Hippocampal formation (tissue), 2 donors: ENCODE measurements around the gene KRTAP19-1.
"Not testable (repeated sequence)": the region's sequence is repeated elsewhere in the genome, so short reads cannot be mapped to it uniquely, and the experiment has no call there.

Experiments
- DNase-seq, 2 donors: peaks; one replicate each; lab custom pipeline; 2025; lab: John Stamatoyannopoulos, UW

The KRTAP19-1 gene

GRCh38 chr21:30480145-30480544, at the start of gene KRTAP19-1:
Gene KRTAP19-1, minus strand, starts transcription at chr21:30480367. Its CDS starts 50 bp downstream, at chr21:30480317.
- no peak for DNase-seq

DNA sequence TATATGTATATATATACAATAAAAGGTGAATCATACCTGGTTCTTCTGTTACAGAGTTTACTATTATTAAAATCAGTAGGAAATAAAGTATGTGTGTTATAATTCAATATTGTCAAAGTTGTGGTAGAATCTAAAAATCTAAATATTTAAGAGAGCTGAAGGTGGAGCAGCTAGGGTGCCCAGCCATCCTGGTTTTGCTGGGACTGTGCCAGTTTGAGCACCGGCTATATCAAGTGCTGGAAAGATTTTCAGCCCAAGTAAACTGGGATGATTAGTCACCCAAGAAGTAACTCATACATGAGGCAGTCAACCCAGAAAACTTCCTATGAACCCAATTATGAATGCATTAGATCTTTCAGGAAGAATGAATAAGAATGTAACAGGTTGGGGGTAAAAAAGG, 38.7 kb upstream of the KRTAP19-1 start:
- DNase-seq, result no peak

- DNase-seq, result no peak
Observed at GRCh38 chr21:30515681-30516080, 35.5 kb upstream of the KRTAP19-1 start.

GRCh38 chr21:30505621-30506205, 25.5 kb upstream of the KRTAP19-1 start:
- not testable (repeated sequence) for DNase-seq

DNA sequence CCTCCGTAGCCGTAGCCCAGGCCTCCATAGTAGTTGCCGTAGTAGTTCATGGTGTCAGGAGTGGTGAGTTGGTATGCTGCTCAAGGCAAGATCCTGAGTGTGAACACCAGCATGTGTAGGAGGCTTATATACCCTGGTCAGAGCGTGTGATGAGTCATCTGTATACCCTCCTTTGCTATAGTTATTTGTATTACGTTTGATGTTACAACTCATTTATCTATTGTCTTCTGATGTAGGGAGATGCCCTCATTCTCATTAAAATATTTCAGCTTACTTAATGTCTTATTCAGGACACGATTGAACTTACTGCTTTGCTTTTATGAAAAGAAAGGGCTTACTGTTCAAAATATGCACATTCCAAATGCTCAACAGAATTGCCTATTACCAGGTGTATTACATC, 21.9 kb upstream of the KRTAP19-1 start, which contains the start of gene KRTAP19-5:
Gene KRTAP19-5, minus strand, starts transcription at position 101 of the 400 bp plus-strand sequence. Its CDS starts 51 bp downstream, at position 50.
- no peak for DNase-seq

DNA sequence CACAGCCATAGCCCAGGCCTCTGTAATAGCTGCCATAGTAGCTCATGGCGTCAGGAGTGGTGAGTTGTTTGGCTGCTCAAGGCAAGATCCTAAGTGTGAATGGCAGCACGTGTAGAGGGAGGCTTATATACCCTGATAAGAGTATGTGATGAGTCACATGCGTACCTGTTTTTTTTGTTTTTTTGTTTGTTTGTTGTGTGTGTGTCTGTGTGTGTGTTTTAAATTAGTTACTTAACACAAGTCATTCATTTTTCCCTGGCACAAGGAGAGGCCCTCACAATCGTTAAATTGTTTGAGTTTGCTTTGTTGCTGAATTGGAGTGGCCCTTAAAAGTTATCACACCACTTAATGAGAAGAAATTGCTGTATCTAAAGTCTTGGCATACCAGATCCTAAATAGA, 16.9 kb upstream of the KRTAP19-1 start, which contains the start of gene KRTAP19-4:
Gene KRTAP19-4, minus strand, starts transcription at position 101 of the 400 bp plus-strand sequence. Its CDS starts 55 bp downstream, at position 46.
- DNase-seq, result no peak

GRCh38 chr21:30491963-30492428, 11.8 kb upstream of the KRTAP19-1 start, which contains the start of gene KRTAP19-3:
Gene KRTAP19-3, minus strand, starts transcription at chr21:30492013. Its CDS starts 56 bp downstream, at chr21:30491957.
- no peak for DNase-seq

DNA sequence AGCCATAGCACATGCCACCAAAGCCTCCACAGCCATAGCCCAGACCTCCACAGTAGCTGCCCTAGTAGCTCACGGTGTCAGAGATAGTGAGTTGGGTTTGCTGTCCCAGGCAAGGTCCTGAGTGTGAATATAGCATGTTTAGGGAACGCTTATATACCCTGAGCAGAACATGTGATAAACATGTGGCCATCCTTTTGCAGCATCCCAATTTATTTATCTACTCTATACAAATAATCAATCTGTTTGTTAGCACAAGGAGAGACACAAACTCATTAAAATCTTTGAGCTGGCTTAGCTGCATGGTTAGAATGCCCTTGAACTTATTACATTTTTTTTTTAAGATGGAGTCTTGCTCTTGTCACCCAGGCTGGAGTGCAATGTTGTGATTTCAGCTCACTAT, 7.2 kb upstream of the KRTAP19-1 start, which contains the start of gene KRTAP19-2:
Gene KRTAP19-2, minus strand, starts transcription at position 101 of the 400 bp plus-strand sequence. Its CDS starts 88 bp downstream, at position 13.
- no peak for DNase-seq

GRCh38 chr21:30486180-30486579, 6.0 kb upstream of the KRTAP19-1 start:
- DNase-seq, result no peak

- no peak for DNase-seq
Observed at GRCh38 chr21:30482130-30482529, 2.0 kb upstream of the KRTAP19-1 start.

GRCh38 chr21:30479259-30479658, 908 bp downstream of the KRTAP19-1 start:
- no peak for DNase-seq

DNA sequence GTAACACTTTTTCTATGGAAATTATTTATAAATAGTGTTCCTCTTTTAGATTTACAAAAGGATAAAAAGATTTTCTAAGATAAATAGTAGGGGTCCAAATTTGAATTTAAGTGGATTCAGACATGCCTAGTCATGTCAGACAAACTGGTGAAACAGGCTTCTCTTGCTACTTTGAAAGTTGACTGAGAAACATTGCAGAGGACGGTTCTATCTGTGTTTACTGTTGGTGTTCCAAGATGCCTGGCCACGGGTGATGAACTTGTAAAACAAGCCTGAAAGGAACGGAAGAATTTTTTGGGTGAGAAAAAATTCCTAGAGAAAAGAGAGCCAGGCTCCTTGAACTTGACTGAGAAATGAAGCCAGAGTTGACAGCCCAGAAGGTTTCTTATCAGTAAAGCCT, 2.2 kb downstream of the KRTAP19-1 start:
- DNase-seq, result no peak

DNA sequence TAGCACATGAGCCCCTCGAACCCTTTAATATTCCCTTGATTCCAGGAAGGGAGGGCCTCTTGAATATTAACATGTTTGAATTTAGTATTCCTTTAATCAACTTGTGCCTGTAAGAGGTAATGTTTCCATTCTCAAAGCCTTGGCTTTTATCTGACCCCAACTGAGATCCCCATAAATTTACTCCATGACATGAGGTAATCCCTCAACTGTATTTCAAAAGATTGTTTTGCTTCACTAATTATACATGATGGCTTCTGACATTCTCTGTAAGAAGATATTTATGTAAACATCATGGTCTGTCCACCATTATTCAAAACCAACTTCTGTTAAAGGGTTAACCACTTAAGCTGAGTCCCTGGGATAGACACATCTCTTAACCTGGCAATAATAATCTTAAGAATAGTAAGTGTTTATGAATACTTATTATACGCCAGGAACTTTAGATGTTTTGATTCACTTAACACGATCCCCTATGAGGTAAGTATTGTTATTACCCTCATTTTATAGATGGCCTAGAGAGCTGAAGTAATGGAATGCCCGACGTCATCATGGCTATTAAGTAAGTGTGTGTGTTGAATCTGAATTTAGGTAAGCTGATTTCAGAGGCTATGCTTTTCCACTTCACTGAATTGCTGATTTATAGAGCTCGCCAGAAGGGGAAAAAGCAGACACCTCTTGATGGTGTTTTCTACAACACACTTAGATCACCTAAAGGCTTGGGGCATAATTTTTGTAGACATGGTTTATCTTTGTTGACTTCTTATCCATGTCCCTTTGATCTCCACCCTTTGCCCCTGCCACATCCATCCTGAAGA, 11.1 kb downstream of the KRTAP19-1 start:
- no peak for DNase-seq

DNA sequence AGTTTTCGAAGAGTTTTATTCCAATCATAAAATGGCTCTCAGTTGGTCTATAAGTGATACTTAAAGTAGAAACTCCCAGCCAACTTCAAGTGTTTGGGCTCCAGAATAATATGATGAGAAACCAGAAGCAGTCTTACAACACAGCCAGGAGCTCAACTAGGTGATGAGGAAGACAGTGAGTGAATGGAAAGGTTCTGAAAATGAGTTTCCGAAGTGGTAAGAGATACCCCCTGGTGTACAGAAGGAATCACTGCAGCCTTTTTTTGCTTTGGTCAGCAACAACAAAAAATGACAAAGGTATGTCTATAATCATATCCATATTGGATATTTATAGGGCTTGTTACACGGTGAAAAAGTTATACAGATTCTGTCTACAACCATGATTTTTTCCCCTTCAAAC, 16.5 kb downstream of the KRTAP19-1 start:
- DNase-seq, result no peak

GRCh38 chr21:30448514-30448913, 31.7 kb downstream of the KRTAP19-1 start:
- DNase-seq, result no peak

- DNase-seq, result no peak
Observed at GRCh38 chr21:30447056-30447455, 33.1 kb downstream of the KRTAP19-1 start.

DNA sequence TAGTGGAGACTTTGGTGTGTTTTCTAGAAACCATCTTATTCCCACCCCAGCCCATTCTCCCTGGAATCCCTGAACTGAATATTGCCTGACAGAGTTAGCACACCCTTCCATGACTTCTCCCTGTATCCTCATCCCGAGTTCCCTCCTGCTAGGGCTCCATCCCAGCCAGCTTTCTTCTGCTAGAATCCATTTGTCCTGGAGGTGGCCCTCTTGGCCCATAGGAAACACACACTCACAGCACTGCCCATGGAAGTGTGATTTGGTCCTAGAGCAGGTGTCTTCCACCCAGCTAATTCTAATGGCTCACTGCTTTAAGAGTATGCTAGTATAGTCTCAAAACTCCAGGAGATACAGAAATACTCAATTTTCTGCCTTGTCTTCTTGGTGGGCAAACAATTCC, 36.0 kb downstream of the KRTAP19-1 start:
- DNase-seq, result no peak

DNA sequence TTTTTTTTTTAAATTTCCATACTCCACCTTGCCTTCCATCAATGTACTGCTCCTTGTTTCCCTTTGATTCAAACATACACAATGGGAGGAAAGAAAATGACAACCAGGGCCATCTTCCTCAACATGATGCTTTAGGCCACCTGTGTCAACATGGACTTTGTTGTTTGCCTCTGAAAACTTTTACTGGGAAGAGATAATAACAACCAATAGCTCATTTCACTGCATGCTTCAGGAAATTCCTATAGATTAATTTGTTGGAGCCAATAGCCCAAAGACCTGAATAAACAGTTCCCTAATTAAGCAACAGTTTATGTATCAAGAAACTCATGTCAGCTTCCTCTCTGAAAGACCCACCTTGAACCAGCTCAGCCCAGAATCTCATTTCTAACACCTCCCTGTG, 36.9 kb downstream of the KRTAP19-1 start:
- DNase-seq, result no peak

GRCh38 chr21:30439975-30440374, 40.2 kb downstream of the KRTAP19-1 start, which contains the start of gene KRTAP15-1:
Gene KRTAP15-1, plus strand, starts transcription at chr21:30440275. Its CDS starts 53 bp downstream, at chr21:30440328.
- DNase-seq, result no peak

GRCh38 chr21:30437010-30437565, 43.1 kb downstream of the KRTAP19-1 start:
- DNase-seq, result no peak

DNA sequence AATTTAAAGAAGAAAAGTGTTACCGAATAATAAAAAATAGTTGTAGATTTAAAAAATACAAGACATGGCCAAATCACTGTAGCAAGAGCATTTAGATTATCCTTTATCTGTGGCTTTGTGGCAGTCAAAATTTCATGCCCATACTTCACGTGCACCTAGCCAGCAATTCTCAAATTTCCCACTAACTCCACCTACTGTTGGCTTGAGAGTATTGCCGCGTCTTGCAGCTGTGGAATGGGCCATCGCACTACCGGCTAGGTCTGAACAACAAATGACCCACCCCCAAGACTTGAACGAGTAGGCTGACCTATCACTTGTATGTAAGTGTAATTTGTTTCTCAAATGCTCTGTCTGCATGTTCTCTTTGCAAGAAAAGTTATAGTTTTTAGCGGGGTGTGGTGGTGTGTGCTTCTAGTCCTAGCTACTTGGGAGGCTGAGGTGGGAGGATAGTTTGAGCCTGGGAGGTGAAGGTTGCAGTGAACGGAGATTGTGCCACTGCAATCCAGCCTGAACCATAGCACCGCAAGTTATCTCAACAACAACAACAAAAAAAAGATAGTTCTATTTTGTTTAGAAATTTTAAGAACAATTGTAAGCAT, 46.0 kb downstream of the KRTAP19-1 start:
- no peak for DNase-seq

DNA sequence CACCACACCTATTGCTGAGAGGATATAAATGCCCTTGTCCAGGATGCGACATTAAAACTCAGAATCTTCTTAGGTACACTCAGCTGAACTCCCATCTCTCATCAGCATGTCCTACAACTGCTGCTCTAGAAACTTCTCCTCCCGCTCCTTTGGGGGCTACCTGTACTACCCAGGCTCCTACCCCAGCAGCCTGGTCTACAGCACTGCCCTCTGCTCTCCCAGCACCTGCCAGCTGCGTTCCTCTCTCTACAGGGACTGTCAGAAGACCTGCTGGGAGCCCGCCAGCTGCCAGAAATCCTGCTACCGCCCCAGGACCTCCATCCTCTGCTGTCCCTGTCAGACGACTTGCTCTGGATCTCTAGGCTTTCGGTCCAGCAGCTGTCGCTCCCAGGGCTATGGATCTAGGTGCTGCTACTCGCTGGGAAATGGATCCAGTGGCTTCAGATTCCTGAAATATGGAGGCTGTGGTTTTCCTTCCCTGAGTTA, 50.0 kb downstream of the KRTAP19-1 start, which contains the start of gene KRTAP13-4:
Gene KRTAP13-4, plus strand, starts transcription at position 51 of the 486 bp plus-strand sequence. Its CDS starts 56 bp downstream, at position 107.
- DNase-seq, result no peak
